Measurements from ENCODE around the gene CLDN1.

CLDN1 gene

DNA sequence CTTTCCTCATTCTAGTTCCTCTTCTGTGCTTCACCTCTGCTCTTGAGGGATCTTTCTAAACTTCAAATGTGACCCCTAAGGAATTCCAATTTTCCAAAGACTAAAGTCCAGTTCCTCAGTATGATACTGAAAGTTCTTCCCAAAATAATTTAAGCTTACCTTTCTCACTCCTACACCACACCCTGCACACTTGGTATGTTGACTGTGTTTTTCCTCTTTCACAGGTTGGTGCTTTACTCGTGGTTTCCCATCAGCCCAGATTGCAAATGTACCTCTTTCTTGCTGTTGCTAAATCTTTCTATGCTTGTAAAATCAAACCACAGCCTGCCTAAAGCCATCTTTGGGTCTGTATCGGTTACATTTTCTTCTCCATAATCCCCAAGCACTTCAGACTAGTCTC is 35.2 kb upstream of the CLDN1 start:
- ATAC-seq, result no peak
- TF ChIP-seq ZFP3 (CRISPR knock-in tag; IDR thresholded peaks at IDR 0.05) (no peak), ARNTL (CRISPR knock-in tag; IDR thresholded peaks at IDR 0.05; ENCODE audit: borderline replicate concordance, low read depth) (no peak), PATZ1 (CRISPR knock-in tag; IDR thresholded peaks at IDR 0.05; ENCODE audit: borderline replicate concordance) (no peak), ZC3H10 (CRISPR knock-in tag; IDR thresholded peaks at IDR 0.05) (no peak), GLIS3 (CRISPR knock-in tag; IDR thresholded peaks at IDR 0.05) (no peak), ESRRG (CRISPR knock-in tag; IDR thresholded peaks at IDR 0.05) (no peak), RARB (CRISPR knock-in tag; IDR thresholded peaks at IDR 0.05) (no peak), OSR1 (CRISPR knock-in tag; IDR thresholded peaks at IDR 0.05) (no peak), ZFP30 (CRISPR knock-in tag; IDR thresholded peaks at IDR 0.05) (no peak), CREB5 (CRISPR knock-in tag; IDR thresholded peaks at IDR 0.05; ENCODE audit: low read depth) (no peak), ZNF70 (CRISPR knock-in tag; IDR thresholded peaks at IDR 0.05) (no peak), BACH2 (CRISPR knock-in tag; IDR thresholded peaks at IDR 0.05; ENCODE audit: borderline replicate concordance) (no peak), CSRNP3 (CRISPR knock-in tag; IDR thresholded peaks at IDR 0.05) (no peak), CSDC2 (CRISPR knock-in tag; IDR thresholded peaks at IDR 0.05) (no peak)
- TF ChIP-seq, protein P1, sequence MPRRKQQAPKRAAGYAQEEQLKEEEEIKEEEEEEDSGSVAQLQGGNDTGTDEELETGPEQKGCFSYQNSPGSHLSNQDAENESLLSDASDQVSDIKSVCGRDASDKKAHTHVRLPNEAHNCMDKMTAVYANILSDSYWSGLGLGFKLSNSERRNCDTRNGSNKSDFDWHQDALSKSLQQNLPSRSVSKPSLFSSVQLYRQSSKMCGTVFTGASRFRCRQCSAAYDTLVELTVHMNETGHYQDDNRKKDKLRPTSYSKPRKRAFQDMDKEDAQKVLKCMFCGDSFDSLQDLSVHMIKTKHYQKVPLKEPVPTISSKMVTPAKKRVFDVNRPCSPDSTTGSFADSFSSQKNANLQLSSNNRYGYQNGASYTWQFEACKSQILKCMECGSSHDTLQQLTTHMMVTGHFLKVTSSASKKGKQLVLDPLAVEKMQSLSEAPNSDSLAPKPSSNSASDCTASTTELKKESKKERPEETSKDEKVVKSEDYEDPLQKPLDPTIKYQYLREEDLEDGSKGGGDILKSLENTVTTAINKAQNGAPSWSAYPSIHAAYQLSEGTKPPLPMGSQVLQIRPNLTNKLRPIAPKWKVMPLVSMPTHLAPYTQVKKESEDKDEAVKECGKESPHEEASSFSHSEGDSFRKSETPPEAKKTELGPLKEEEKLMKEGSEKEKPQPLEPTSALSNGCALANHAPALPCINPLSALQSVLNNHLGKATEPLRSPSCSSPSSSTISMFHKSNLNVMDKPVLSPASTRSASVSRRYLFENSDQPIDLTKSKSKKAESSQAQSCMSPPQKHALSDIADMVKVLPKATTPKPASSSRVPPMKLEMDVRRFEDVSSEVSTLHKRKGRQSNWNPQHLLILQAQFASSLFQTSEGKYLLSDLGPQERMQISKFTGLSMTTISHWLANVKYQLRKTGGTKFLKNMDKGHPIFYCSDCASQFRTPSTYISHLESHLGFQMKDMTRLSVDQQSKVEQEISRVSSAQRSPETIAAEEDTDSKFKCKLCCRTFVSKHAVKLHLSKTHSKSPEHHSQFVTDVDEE (CRISPR knock-in tag; IDR thresholded peaks at IDR 0.05), result no peak

DNA sequence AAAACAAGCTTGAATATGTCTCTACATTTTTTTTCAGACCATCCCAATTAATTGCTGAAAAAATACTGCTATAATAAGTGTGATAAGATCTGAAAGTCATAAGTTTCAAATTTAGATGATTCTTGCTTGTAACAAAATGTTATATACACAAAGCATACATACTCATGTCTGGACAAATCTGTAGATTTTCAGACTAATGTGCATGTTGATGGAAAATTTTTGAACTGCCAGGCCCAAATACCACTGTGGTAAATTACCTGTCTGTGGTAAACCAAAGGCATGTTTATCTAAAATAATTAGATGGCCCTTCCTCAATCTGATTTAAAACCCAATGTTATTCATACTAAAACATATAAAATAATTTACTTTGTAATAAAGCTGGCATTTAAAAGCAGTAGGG is 34.0 kb upstream of the CLDN1 start:
- TF ChIP-seq PATZ1 (CRISPR knock-in tag; IDR thresholded peaks at IDR 0.05; ENCODE audit: borderline replicate concordance), result no peak
- TF ChIP-seq ZC3H10 (CRISPR knock-in tag; IDR thresholded peaks at IDR 0.05), result no peak
- TF ChIP-seq RARB (CRISPR knock-in tag; IDR thresholded peaks at IDR 0.05), result no peak
- no peak for TF ChIP-seq CREB5 (CRISPR knock-in tag; IDR thresholded peaks at IDR 0.05; ENCODE audit: low read depth)
- no peak for TF ChIP-seq TOX (CRISPR knock-in tag; IDR thresholded peaks at IDR 0.05; ENCODE audit: borderline replicate concordance)
- TF ChIP-seq ZNF565 (CRISPR knock-in tag; conservative IDR thresholded peaks at IDR 0.05; ENCODE audit: low read depth), result no peak
- no peak for TF ChIP-seq ZNF70 (CRISPR knock-in tag; IDR thresholded peaks at IDR 0.05)
- no peak for TF ChIP-seq CSDC2 (CRISPR knock-in tag; IDR thresholded peaks at IDR 0.05)
- TF ChIP-seq OSR1 (CRISPR knock-in tag; IDR thresholded peaks at IDR 0.05), result no peak
- TF ChIP-seq PPARA (CRISPR knock-in tag; IDR thresholded peaks at IDR 0.05; ENCODE audit: borderline replicate concordance), result no peak
- TF ChIP-seq SNAI2 (CRISPR knock-in tag; IDR thresholded peaks at IDR 0.05), result no peak
- no peak for ATAC-seq
